Measurements from ENCODE around the gene RNASET2. TPM values are rescaled to one million over a fixed set of nuclear protein-coding genes. Genes with fewer than 3 reads are reported as not detected.

RNASET2 gene, protein sequence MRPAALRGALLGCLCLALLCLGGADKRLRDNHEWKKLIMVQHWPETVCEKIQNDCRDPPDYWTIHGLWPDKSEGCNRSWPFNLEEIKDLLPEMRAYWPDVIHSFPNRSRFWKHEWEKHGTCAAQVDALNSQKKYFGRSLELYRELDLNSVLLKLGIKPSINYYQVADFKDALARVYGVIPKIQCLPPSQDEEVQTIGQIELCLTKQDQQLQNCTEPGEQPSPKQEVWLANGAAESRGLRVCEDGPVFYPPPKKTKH
- total RNA-seq (2022) (8.0 and 10.3 TPM in 2 replicates), Bru-seq, nascent RNA (percentile 37 among the genes with signal in this experiment), BruChase-seq, experiment 1, labeled RNA remaining after a 6-hour chase (percentile 59 among the genes with signal in this experiment), BruChase-seq, experiment 2, labeled RNA remaining after a 2-hour chase (percentile 38 among the genes with signal in this experiment)
- long read RNA-seq, transcript RNASET2-210 (9 exons, 1,375 nt) = major isoform, 10 of 16 reads
- long read RNA-seq, partial matches to known transcripts = 1 of 16 reads
- long read RNA-seq, other reads (novel, unspliced or antisense) = 5 of 16 reads

DNA sequence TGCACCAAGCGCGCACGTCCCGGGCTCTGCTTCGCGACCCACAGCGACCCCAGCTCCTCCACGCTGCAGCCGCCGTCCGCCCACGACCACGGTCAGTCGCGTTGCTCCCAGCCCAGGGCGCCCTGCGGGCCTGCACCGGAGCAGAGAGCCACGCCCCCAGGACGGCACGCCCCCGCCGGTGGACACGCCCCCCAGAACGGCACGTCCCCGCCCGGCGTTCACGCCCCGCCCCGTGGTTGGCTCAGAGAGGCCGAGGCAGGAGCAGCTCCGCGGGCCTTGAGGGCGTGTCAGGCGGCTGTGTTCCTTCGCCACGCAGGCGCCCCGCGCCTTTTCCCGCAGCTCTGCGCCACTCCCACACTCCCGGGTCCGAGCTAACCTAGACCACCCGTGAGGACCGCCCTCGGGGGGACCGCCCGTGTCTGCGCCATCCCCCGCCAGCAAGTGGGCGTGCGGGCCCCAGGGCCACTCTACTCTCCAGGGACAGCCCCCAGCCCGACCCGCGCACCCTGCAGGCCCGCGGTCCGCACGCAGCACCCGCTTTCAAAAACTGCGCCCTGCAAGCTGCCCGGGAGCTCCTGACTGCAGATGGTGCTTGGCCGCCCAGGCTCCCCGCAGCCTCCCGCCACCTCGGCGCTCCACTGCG is at the start of gene RNASET2:
Gene RNASET2 (minus strand): TSS at position 107 of the 643 bp plus-strand sequence. CDS start 368 bp downstream, outside the sequence.
- ChIA-PET CTCF (interaction anchor here (0.7 to 1.5 kb wide), 4 partner anchors 32 to 169 kb away, joined by 3 to 5 read pairs (median 4); no protein-coding TSS in a partner anchor), POLR2A (interaction anchor here (0.7 to 2.5 kb wide), 12 partner anchors 20 to 364 kb away, joined by 3 to 9 read pairs (median 4); partner anchors contain the start of gene CEP43)
- Mint-ChIP-seq H3K27me3 (ENCODE audit: insufficient read depth, unreplicated experiment) (no peaks in the 10 kb centered on the region), H3K27ac (ENCODE audit: low read depth, unreplicated experiment) (no peak within 1 kb of the TSS), H3K9me3 (ENCODE audit: unreplicated experiment) (no peaks in the 10 kb centered on the region), H3K4me1 (ENCODE audit: insufficient read depth, unreplicated experiment) (peaks cover 5% of the 10 kb centered on the region), H3K4me3 (ENCODE audit: unreplicated experiment) (peak within 1 kb of the TSS; percentile 72), H3K36me3 (ENCODE audit: insufficient read depth, unreplicated experiment) (no peaks in the 10 kb centered on the region)
- intact Hi-C loops (cut with micrococcal nuclease) = no loop called here
- DNase-seq (ENCODE audit: unreplicated experiment) = peak; percentile 89
- TF ChIP-seq, protein P1, sequence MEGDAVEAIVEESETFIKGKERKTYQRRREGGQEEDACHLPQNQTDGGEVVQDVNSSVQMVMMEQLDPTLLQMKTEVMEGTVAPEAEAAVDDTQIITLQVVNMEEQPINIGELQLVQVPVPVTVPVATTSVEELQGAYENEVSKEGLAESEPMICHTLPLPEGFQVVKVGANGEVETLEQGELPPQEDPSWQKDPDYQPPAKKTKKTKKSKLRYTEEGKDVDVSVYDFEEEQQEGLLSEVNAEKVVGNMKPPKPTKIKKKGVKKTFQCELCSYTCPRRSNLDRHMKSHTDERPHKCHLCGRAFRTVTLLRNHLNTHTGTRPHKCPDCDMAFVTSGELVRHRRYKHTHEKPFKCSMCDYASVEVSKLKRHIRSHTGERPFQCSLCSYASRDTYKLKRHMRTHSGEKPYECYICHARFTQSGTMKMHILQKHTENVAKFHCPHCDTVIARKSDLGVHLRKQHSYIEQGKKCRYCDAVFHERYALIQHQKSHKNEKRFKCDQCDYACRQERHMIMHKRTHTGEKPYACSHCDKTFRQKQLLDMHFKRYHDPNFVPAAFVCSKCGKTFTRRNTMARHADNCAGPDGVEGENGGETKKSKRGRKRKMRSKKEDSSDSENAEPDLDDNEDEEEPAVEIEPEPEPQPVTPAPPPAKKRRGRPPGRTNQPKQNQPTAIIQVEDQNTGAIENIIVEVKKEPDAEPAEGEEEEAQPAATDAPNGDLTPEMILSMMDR (IDR thresholded peaks at IDR 0.05; ENCODE audit: unreplicated experiment) = no peak
- no TSS peak for BruUV-seq (replicated peaks)

DNA sequence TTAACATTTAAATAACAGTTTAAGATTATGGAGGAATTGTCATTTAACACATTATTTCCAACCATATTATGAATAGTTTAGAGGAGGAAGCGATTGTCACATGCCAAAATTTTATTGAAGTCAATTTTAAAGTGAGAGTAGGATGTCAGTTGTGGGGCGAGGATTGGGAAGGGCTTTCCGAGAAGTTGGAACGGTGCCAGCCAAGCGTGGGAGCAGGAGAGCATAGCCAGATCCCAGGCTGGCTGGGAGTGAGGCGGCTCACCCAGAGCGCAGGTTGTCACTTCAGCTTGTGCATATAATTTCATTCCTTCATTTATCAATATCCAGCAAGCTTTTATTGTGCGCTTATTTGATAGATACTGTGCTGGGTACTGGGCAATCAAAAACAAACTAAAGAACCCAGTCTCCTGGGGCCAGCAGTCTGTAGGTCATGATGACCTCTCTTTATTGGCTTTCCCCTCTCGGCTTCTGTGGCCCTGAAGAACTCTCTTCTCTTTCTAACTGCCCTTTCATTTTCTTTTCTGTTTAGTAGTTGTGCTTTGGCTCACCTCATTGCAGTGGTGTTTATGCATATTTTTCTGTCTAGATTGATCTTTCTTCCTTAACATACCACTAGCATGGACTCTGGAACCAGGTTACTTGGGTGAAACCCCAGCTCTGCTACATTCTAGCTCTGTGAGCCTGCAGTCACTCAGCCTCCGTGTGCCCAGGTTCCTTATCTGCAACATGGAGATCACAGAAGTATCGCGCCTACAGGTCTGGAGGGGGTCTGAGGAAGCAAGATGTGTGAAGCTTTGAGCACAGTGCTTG is 49.2 kb upstream of the RNASET2 start:
- CTCF ChIA-PET = interaction anchor here (0.7 to 1.0 kb wide), 4 partner anchors 16 to 243 kb away, joined by 3 read pairs; no protein-coding TSS in a partner anchor
- Mint-ChIP-seq H3K4me1 (ENCODE audit: insufficient read depth, unreplicated experiment) (peaks cover 15% of the 10 kb centered on the region), H3K36me3 (ENCODE audit: insufficient read depth, unreplicated experiment) (peaks cover 30% of the 10 kb centered on the region), H3K9me3 (ENCODE audit: unreplicated experiment) (no peaks in the 10 kb centered on the region), H3K27me3 (ENCODE audit: insufficient read depth, unreplicated experiment) (no peaks in the 10 kb centered on the region), H3K27ac (ENCODE audit: low read depth, unreplicated experiment) (peak overlapping the region; percentile 63), H3K4me3 (ENCODE audit: unreplicated experiment) (no peak overlapping the region)
- peak; percentile 21 for DNase-seq (ENCODE audit: unreplicated experiment)
- intact Hi-C loops (cut with micrococcal nuclease) = no loop called here
- TF ChIP-seq, protein P1 (IDR thresholded peaks at IDR 0.05; ENCODE audit: unreplicated experiment) = no peak
- POLR2A ChIA-PET = no interaction called here
- BruUV-seq (replicated peaks) = no TSS peak

DNA sequence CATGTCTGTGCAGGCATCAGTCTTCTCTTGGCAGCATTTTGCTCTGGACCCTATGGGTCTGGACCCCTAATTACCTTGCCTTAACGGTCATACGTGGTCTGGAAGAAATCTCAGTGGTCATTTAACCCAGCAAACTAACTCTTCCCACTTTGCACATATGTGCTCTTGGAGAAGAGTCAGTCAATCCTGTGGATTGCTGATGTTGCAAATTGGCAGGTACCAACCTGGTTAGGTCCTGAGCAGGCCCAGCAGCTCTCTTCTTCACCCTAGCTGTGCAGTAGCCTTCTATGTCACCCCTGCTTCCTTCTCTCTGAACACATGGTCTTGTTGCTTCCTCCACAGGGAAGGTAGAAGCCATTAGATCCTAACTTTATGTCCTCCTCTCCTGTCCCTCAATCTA is 44.4 kb upstream of the RNASET2 start:
- TF ChIP-seq, protein P1 (IDR thresholded peaks at IDR 0.05; ENCODE audit: unreplicated experiment) = no peak
- CTCF ChIA-PET = interaction anchor here (0.6 kb wide), 1 partner anchor 87 kb away, joined by 5 read pairs; no protein-coding TSS in a partner anchor
- BruUV-seq (replicated peaks) = no TSS peak

More for the DNA sequence above, 44.4 kb upstream of the RNASET2 start:
- Mint-ChIP-seq H3K4me3 (ENCODE audit: unreplicated experiment) (peak overlapping the region; percentile 77), H3K9me3 (ENCODE audit: unreplicated experiment) (no peaks in the 10 kb centered on the region), H3K36me3 (ENCODE audit: insufficient read depth, unreplicated experiment) (peaks cover 7% of the 10 kb centered on the region), H3K27me3 (ENCODE audit: insufficient read depth, unreplicated experiment) (no peaks in the 10 kb centered on the region), H3K27ac (ENCODE audit: low read depth, unreplicated experiment) (peak overlapping the region; percentile 77), H3K4me1 (ENCODE audit: insufficient read depth, unreplicated experiment) (peaks cover 30% of the 10 kb centered on the region)
- DNase-seq (ENCODE audit: unreplicated experiment) = no peak
- POLR2A ChIA-PET = interaction anchor here (1.1 to 2.5 kb wide), 2 partner anchors 373 to 374 kb away, joined by 4 to 10 read pairs; partner anchors contain the start of gene RPS6KA2
- intact Hi-C loops (cut with micrococcal nuclease) = no loop called here

All from MCF 10A (cell line).